Mesothelial cell of epicardium (in vitro differentiated cells): ENCODE results near the gene GJB4. TPM values are rescaled to one million over a fixed set of nuclear protein-coding genes. Genes with fewer than 3 reads are reported as not detected.

Source experiments
- DNase-seq, 2 experiments: peaks; one replicate each; pipeline ENCODE4 v3.0.0; 2021; ENCODE audit warnings: low spot score in 2 of 2; ENCODE audit not compliant: unreplicated experiment in 2 of 2
- H3K27ac Mint-ChIP-seq: 2 replicates; pipeline ENCODE4 v1.8.0; 2021; ENCODE audit warnings: mixed read lengths
- H3K27me3 Mint-ChIP-seq: 2 replicates; pipeline ENCODE4 v1.8.0; 2021; ENCODE audit warnings: low read depth, mixed read lengths
- H3K36me3 Mint-ChIP-seq: 2 replicates; pipeline ENCODE4 v1.8.0; 2021; ENCODE audit warnings: mixed read lengths
- H3K4me1 Mint-ChIP-seq: 2 replicates; pipeline ENCODE4 v1.8.0; 2021; ENCODE audit warnings: mixed read lengths
- H3K4me3 Mint-ChIP-seq: 2 replicates; pipeline ENCODE4 v1.8.0; 2021; ENCODE audit warnings: mild to moderate bottlenecking, moderate library complexity, mixed read lengths
- H3K9me3 Mint-ChIP-seq: 2 replicates; pipeline ENCODE4 v1.8.0; 2021; ENCODE audit warnings: mixed read lengths
- CTCF ChIP-seq: fragments of 200-600 bp; sonication (generic); IDR thresholded peaks from one replicate; pipeline ENCODE4 v1.5.0; 2021; ENCODE audit warnings: antibody characterized with exemption; ENCODE audit not compliant: unreplicated experiment
- total RNA-seq: library from RNA; stranded (reverse); gene quantifications from 3 replicates; pipeline ENCODE4 v1.2.1, GENCODE V29; 2021

The GJB4 gene
- total RNA-seq, 1 donor from 2014 or later: not detected

DNA sequence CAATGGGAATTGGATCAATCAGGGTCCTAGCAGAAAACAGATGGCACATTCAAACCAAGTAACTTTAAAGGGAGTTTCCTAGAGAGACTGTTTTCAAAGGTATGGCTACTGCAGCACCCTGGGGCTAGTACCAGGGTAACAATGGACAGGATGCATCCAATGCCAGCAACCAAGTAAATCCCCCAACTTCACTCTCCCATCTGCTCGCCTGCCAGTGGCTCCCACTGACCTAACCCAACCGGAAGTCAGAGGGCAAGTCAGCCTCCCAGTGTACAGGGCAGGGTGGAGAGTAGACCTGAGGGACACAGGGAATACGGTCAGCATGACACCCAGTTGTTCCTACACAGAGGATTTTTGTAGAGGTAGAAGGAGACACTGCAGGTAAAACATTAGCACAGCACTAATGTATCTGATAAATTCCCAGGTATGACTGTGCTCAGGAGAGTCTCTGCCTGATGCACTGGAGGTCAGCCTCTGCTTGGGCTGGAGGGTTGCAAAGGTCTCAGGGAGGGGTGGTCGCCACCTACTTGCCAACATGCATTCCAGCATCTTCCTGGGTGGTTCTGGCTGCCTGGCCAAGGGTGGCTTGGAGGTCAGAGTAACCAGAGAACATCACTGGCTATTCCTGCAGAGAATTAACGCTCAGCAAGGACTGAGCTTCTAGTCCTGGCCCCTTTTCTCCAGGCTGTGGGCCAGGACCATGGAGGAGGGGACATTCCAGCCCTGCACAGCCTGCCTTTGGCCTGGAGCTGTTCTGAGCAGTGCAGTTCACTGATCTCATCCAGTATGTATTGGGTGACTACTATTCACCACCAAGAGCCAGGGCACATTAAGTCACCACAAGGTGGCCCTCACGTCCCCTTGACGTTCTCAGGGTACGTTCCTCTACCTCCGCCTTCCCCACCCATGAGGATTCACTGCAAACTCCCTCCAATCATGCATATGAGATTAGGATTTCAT lies 28.2 kb downstream of the GJB4 start:
- peaks cover 83% of the 10 kb centered on the region for H3K27me3 Mint-ChIP-seq
- no peak overlapping the region for H3K4me3 Mint-ChIP-seq
- no peak for TF ChIP-seq CTCF
- peaks cover 3% of the 10 kb centered on the region for H3K4me1 Mint-ChIP-seq
- no peaks in the 10 kb centered on the region for H3K9me3 Mint-ChIP-seq
- no peak for DNase-seq
- H3K36me3 Mint-ChIP-seq: no peaks in the 10 kb centered on the region
- H3K27ac Mint-ChIP-seq: no peak overlapping the region

DNA sequence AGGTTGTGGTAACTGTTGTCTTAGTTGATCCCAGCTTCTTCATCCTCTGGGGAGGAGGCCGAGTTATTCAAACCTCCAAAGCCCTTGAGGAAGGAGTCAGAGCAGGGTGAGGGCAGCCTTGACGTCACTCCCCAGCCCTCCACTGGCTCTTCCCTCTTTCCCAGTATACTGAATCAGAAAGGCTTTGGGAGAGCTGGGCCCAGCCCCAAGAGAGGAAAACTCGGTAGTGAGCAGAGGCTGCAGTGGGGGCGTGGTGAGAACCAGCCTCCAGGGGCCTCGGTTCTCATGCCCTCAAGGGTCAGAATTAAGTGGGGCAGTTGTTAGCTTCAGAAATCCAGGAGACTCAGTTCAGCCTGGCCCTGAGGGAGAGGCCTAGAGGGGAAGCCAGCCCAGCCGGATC lies 31.4 kb downstream of the GJB4 start:
- TF ChIP-seq CTCF: no peak
- Mint-ChIP-seq H3K27ac (no peak overlapping the region), H3K36me3 (no peaks in the 10 kb centered on the region), H3K4me1 (peaks cover 3% of the 10 kb centered on the region), H3K27me3 (peaks cover 85% of the 10 kb centered on the region), H3K4me3 (no peak overlapping the region), H3K9me3 (no peaks in the 10 kb centered on the region)
- no peak for DNase-seq

DNA sequence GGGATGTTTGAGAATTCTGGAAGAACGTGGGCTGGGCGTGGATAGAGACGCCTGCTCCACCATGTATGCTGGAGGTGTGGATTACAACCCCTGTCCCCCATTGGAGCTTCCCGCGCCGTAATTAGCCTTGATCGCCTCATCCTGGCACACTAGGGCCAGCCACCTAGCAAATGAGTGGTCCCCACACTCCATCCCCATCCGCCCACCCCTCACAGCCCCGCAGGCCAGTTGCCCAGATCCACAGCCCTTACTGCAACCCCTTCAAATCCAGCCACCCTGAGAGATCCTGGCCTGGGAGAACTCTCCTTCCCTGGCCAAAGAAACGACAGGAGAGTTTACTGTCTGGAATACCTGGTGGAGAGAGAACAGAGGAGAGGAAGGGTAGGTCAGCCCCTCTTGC lies 32.9 kb downstream of the GJB4 start:
- Mint-ChIP-seq H3K9me3 (no peaks in the 10 kb centered on the region), H3K4me1 (peaks cover 3% of the 10 kb centered on the region), H3K4me3 (peak overlapping the region; percentile 43), H3K27me3 (peaks cover 90% of the 10 kb centered on the region), H3K36me3 (no peaks in the 10 kb centered on the region), H3K27ac (no peak overlapping the region)
- TF ChIP-seq CTCF: no peak
- no peak for DNase-seq

DNA sequence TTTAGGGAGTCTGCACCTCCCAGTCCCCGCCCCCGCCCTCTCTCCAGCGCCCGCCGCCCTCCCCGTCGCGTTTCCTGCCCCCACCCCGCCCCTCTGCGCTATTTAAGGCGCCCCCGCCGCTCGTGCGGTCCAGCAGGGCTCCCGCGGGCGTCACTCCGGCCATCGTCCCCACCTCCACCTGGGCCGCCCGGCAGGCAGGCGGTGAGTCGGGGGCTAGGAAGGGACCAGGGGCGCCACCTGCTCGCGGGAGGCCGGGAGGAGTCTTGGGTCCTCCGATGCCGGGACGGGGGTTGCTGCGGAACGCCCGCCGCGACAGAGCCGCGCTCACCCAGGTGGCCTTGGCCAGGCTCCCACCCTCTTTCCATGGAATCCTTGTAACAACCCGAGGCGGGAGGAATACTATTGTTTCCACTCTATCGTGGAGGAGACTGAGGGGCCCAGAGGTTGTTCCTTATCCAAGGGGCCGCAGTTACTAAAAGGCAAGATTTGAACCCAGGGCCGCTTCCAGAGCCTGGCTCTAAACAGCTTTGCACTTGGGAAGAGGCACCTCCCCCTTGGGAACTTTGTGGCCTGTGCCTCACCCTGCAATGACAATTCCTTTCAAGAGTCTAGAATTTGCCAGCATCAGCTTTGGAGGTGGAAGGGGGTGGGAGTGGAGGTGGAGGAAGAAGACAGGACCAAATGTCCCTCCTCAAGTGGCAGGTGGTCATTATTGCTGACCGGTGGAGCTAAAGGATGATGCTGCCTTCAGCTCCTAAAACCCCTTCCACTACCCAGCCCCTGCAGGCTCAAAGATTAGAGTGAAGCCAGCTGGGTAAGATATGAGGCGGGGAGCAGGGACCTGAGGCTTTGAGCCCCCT lies 33.6 kb downstream of the GJB4 start, which contains the start of gene GJA4:
GJA4 (plus strand) TSS at position 132 of the 860 bp plus-strand sequence. CDS start 1,215 bp downstream, outside the sequence.
- DNase-seq: no peak
- Mint-ChIP-seq H3K4me3 (peak within 1 kb of the TSS; percentile 43), H3K9me3 (no peaks in the 10 kb centered on the region), H3K27ac (no peak within 1 kb of the TSS), H3K36me3 (no peaks in the 10 kb centered on the region), H3K4me1 (peaks cover 3% of the 10 kb centered on the region), H3K27me3 (peaks cover 89% of the 10 kb centered on the region)
- no peak for TF ChIP-seq CTCF

GRCh38 chr1:34794001-34794789 lies 34.7 kb downstream of the GJB4 start:
- Mint-ChIP-seq H3K9me3 (no peaks in the 10 kb centered on the region), H3K27me3 (peaks cover 78% of the 10 kb centered on the region), H3K27ac (no peak overlapping the region), H3K4me1 (peaks cover 6% of the 10 kb centered on the region), H3K4me3 (no peak overlapping the region), H3K36me3 (no peaks in the 10 kb centered on the region)
- TF ChIP-seq CTCF: no peak
- DNase-seq: no peak
